Esophagus muscularis mucosa (tissue), 4 donors: ENCODE measurements around the gene SH3RF3.

Experiments used
- CTCF ChIP-seq, 3 experiments: fragments of 200-600 bp in 2 of 3; fragments of 450-650 bp in 1 of 3; sonication (generic) in 2 of 3; IDR thresholded peaks; one replicate each; pipeline ENCODE4 v1.5.1; 2017 to 2019; ENCODE audit warnings: antibody characterized with exemption in 3 of 3, mild to moderate bottlenecking in 2 of 3, moderate library complexity in 1 of 3
- EP300 ChIP-seq: sonication (generic); formaldehyde crosslinking; IDR thresholded peaks from one replicate; pipeline ENCODE4 v1.6.1; 2017; ENCODE audit warnings: antibody characterized with exemption
- POLR2A ChIP-seq: fragments of 450-650 bp; IDR thresholded peaks from one replicate; pipeline ENCODE4 v1.6.1; 2017; ENCODE audit warnings: antibody characterized with exemption, moderate library complexity, mild to moderate bottlenecking, low read depth
- POLR2AphosphoS5 ChIP-seq, 2 donors: sonication (generic); formaldehyde crosslinking; IDR thresholded peaks; one replicate each; pipeline ENCODE4 v1.6.1; 2017; ENCODE audit warnings: antibody characterized with exemption in 2 of 2

- TF ChIP-seq POLR2A (no peak), POLR2AphosphoS5 (IDR thresholded peaks at IDR 0.05) (no peak), CTCF (IDR thresholded peaks at IDR 0.05) (no peak), EP300 (no peak)
Measured at GRCh38 chr2:109432421-109432820, 303.4 kb downstream of the SH3RF3 start.
